ENCODE measurements around the gene SPTLC2.
"Not testable (repeated sequence)": the region's sequence is repeated elsewhere in the genome, so short reads cannot be mapped to it uniquely, and the experiment has no call there.

Gene SPTLC2

DNA sequence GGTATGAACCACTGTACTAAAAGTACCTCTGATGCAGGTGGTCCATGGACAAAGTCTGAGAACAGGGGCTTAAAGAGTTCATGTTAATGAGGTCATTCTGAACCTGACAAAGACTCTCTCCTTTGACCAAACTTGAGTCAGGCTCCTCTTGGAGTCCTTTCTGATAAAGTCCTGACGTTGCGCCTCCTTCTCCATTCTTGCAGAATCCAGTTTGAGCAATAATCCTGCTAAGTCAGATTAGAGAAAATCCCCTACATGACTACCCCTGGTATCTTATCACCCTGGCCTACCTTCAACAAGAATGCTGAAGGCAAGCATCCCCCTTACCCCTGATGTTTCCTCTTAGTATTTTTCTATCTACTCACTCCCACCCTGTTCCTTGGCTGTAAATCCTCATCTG, 71.9 kb downstream of the SPTLC2 start:
- DNase-seq (ENCODE audit: low spot score): no peak
- in situ Hi-C loops (cut with MboI; ENCODE audit: low sequenced_read_pairs, unreplicated experiment): no loop called here
- TF ChIP-seq, protein P1, sequence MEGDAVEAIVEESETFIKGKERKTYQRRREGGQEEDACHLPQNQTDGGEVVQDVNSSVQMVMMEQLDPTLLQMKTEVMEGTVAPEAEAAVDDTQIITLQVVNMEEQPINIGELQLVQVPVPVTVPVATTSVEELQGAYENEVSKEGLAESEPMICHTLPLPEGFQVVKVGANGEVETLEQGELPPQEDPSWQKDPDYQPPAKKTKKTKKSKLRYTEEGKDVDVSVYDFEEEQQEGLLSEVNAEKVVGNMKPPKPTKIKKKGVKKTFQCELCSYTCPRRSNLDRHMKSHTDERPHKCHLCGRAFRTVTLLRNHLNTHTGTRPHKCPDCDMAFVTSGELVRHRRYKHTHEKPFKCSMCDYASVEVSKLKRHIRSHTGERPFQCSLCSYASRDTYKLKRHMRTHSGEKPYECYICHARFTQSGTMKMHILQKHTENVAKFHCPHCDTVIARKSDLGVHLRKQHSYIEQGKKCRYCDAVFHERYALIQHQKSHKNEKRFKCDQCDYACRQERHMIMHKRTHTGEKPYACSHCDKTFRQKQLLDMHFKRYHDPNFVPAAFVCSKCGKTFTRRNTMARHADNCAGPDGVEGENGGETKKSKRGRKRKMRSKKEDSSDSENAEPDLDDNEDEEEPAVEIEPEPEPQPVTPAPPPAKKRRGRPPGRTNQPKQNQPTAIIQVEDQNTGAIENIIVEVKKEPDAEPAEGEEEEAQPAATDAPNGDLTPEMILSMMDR (IDR thresholded peaks at IDR 0.05; ENCODE audit: borderline replicate concordance, control extremely low read depth, extremely low read depth, insufficient read depth, missing control alignments): no peak

DNA sequence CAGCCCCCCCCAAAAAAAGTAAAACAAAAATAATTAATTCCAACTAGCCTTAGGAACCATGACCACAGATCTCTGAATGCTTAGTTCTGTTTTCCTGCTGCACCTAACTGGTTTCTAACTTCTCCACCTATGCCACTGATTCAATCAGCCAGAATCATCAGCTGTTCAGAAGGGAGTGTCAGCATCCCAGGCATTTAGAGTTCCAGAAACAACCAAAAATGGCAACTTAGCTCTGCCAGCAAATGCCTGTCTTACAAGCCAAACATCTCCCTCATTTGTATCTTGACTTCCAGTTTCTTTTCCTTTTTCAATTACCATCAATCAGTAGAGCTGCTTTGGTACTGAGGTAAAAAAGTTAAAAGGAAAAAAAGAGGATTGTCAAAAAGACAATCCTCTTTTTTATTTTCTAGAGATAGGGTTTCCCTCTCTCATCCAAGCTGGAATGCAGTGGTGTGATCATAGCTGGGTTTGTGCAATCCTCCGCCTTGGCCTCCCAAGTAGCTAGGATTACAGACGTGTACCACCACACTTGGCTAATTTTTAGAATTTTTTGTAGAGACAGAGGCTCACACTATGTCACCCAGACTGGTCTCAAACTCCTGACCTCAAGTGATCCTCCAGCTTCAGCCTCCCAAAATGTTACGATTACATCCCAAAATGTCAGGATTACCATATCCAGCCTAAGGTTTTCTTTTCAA, 72.7 kb downstream of the SPTLC2 start:
- no peak for DNase-seq (ENCODE audit: low spot score)
- in situ Hi-C loops (cut with MboI; ENCODE audit: low sequenced_read_pairs, unreplicated experiment): no loop called here
- TF ChIP-seq, protein P1 (IDR thresholded peaks at IDR 0.05; ENCODE audit: borderline replicate concordance, control extremely low read depth, extremely low read depth, insufficient read depth, missing control alignments): no peak

- DNase-seq (ENCODE audit: low spot score): no peak
- TF ChIP-seq, protein P1 (IDR thresholded peaks at IDR 0.05; ENCODE audit: borderline replicate concordance, control extremely low read depth, extremely low read depth, insufficient read depth, missing control alignments): no peak
- in situ Hi-C loops (cut with MboI; ENCODE audit: low sequenced_read_pairs, unreplicated experiment): no loop called here
These were observed 73.2 kb downstream of the SPTLC2 start for GRCh38 chr14:77543240-77543551.

GRCh38 chr14:77542421-77543239, 73.8 kb downstream of the SPTLC2 start:
- DNase-seq (ENCODE audit: low spot score): no peak
- TF ChIP-seq, protein P1 (IDR thresholded peaks at IDR 0.05; ENCODE audit: borderline replicate concordance, control extremely low read depth, extremely low read depth, insufficient read depth, missing control alignments): no peak
- in situ Hi-C loops (cut with MboI; ENCODE audit: low sequenced_read_pairs, unreplicated experiment): no loop called here

DNA sequence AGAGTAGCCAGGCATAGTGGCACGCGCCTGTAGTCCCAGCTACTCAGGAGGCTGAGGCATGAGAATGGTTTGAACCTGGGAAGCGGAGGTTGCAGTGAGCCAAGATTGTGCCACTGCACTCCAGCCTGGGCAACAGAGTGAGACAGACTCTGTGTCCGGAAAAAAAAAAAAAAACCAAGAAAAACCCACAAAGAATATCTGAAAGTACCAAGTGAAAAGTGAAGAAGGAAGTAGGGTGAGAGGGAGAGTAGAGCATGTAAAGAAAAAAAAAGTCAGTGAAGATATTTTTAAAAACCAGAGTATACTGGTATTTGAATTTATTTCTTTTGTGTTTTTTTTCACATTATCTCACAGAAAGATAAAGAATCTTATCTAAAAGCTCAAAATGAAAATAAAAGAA, 74.5 kb downstream of the SPTLC2 start:
- TF ChIP-seq, protein P1 (IDR thresholded peaks at IDR 0.05; ENCODE audit: borderline replicate concordance, control extremely low read depth, extremely low read depth, insufficient read depth, missing control alignments): no peak
- peak; percentile 24 for DNase-seq (ENCODE audit: low spot score)
- in situ Hi-C loops (cut with MboI; ENCODE audit: low sequenced_read_pairs, unreplicated experiment): no loop called here

DNA sequence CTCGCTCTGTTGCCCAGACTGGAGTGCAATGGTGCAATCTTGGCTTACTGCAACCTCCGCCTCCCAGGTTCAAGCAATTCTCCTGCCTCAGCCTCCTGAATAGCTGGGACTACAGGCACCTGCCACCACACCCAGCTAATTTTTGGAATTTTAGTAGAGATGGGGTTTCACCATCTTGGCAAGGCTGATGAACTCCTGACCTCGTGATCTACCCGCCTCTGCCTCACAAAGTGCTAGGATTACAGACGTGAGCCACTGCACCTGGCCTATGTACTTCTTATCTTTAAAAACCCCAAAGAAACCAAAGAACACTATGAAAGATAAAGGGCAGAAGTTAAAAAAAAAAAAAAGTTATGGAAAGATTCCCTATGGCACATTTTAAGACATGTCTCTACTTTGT, 79.5 kb downstream of the SPTLC2 start:
- in situ Hi-C loops (cut with MboI; ENCODE audit: low sequenced_read_pairs, unreplicated experiment); DNase-seq (ENCODE audit: low spot score): not testable (repeated sequence)

DNA sequence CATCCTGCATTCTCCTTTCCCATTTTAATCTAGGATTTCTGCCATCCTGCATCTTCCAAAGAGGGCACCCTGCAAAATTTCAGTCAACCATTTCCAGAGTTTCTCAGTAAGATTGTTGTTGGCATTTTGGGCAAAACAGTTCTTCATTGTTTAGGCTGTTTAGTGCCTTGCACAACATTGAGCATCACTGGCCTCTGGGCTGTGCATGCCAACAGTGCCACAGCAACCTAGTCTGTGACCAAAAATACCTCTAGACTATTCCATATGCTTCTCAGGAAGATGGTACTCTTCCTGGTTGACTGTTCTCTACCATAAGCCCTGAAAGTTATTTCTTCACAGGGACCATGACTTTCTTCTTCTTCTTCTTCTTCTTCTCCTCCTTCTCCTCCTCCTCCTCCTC, 85.4 kb downstream of the SPTLC2 start:
- DNase-seq (ENCODE audit: low spot score): no peak
- in situ Hi-C loops (cut with MboI; ENCODE audit: low sequenced_read_pairs, unreplicated experiment): no loop called here
- TF ChIP-seq, protein P1 (IDR thresholded peaks at IDR 0.05; ENCODE audit: borderline replicate concordance, control extremely low read depth, extremely low read depth, insufficient read depth, missing control alignments): no peak

Measured in GM13976 (cell line).